ENCODE measurements around the gene MAPKAPK3.

DNA sequence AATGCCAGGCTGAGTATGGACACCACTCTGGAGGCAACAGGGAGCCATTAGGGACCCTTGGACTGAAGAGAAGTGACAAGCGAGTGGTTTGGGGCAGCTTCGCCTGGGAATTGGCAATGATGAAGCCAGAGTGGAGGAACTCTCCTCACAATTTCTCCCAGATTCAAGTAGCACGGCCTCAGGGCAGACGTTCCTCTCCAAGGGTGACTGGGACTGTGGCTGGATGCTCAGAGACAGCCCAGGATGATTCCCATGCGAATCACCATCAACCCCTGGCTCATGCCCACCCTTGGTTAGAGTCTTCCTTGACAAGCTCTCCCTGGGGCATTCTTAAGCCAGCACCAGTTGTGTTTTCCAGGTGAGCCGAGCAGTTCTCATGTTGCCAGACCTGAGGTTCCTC is 41.5 kb downstream of the MAPKAPK3 start:
- no peak for TF ChIP-seq CTCF (IDR thresholded peaks at IDR 0.05)
- no peak for TF ChIP-seq POLR2A (IDR thresholded peaks at IDR 0.05)

All from ovary (tissue), 3 donors.